ENCODE measurements around the gene LAMB3.

LAMB3 gene

DNA sequence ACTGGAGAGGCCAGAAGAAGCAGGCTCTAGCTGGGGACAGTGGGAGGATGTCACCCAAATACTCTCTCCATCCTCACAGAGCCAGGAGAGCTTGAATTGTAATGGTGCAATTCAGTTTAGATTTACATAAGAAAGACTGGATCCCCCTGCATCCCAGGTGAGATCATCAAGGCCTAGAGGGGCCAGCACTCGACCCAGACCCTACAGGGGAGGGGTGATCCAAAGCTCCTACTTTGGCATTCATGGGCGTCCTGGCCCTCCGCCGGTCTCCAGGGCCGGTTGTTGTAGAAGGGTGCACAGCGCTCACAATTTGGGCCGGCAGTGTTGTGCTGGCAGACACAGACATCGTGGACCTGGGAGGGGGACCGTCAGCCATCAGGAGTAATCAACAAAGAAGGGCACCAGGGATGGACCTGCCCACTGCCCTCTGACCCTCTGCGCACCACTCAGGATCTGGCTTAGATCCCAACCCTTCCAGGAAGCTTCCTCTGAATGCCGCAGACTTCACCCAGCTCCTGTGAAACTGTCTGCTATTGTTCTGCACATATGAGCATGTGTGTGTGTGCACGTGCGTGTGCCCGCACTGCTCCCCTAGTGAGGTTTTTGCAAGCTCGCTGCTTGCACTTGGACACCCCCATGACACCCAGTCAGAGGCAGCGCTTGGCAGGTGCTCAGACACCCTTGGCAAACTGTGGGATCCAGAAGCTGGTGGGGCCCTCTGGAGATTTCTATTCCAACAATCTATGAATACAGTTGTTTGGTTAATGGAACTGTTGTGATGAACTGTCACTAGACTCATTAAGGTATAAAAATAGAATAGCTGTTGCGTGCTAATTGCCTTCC is 21.6 kb downstream of the LAMB3 start:
- DNase-seq: no peak

GRCh38 chr1:209629621-209630382 is 22.4 kb downstream of the LAMB3 start:
- no peak for DNase-seq

- DNase-seq: no peak
Measured at GRCh38 chr1:209628618-209629299, 23.5 kb downstream of the LAMB3 start.

GRCh38 chr1:209627732-209628196 is 24.5 kb downstream of the LAMB3 start:
- DNase-seq: peak; percentile 29

- DNase-seq: no peak
Measured at GRCh38 chr1:209627027-209627731, 25.0 kb downstream of the LAMB3 start.

GRCh38 chr1:209626346-209627026 is 25.7 kb downstream of the LAMB3 start:
- DNase-seq: no peak

- DNase-seq: no peak
Measured at GRCh38 chr1:209625791-209626285, 26.4 kb downstream of the LAMB3 start.

GRCh38 chr1:209624558-209625549 is 27.4 kb downstream of the LAMB3 start:
- no peak for DNase-seq

DNA sequence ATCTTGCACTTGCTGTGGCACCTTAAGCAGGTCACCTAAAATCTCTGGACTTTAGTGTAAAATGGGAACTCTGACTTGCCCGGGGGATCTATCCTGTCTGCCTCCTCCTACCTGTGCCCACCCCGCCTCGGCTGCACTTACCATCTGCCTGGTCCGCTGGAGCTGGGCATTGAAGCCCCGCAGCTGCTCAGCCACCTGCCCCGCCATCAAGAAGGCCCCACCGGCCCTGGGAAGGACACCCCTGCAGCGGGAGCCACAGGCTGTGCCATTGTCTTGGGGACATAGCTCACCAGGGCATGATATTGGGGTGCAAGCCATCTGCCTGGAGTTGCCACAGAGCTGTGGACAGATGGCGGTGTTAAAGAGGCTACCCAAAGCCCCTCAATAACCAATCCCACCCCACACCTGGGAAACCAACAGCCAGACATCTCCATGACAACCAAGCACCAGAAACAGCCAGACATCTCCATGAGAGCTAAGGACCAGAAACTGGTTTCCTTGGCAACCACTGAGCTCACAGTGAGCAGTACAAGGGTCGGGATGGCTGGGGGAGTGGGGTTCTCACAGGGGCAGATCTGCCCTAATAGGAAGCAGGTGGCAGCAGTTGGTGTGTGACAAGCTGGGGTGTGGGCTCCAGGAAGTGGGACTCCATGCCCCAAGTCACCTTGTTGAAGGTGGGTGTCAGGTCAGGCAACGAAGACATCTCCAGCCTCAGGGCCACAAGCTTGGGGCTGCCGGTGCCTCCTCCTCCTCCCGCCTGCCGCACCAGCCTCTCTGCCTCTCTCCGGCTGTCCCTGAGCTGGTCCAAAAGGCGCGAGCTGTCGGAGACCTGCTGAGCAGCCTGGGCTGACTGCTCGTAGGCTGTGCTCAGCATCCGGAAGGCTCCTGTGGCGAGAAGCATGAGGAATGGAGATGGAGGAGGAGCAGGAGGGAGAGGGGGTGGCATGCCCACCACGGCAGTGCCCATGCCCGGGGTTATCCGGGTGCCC is 29.1 kb downstream of the LAMB3 start:
- DNase-seq: no peak

GRCh38 chr1:209621741-209622655 is 30.2 kb downstream of the LAMB3 start:
- no peak for DNase-seq

GRCh38 chr1:209621286-209621685 is 30.9 kb downstream of the LAMB3 start:
- no peak for DNase-seq

GRCh38 chr1:209620487-209620884 is 31.7 kb downstream of the LAMB3 start:
- DNase-seq: no peak

GRCh38 chr1:209619696-209620486 is 32.3 kb downstream of the LAMB3 start:
- no peak for DNase-seq

- DNase-seq: no peak
Measured at GRCh38 chr1:209618756-209619420, 33.3 kb downstream of the LAMB3 start.

GRCh38 chr1:209618291-209618690 is 33.9 kb downstream of the LAMB3 start:
- no peak for DNase-seq

DNA sequence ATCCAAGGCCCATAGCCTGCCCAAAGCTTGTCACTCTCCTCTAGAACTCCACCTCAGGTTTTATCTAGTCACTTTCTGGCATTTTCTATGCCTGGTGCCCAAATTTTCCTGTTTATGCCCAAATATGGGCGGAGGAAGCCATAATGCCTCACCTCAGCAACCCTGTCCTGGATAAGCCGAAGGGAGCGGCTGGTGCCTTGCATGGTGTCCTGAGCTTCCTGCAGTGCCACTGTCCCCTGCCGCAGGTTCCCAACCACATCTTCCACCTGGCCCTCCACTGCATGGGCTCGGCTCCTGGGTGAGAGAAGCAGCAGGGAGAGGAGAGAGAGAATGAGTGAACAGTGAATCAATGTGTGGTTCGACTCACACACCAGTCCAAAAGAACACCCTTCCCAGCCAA is 34.5 kb downstream of the LAMB3 start:
- DNase-seq: no peak
